ENCODE data around the gene ZNF584.
A peak's percentile ranks its signal among the peaks of the same experiment; 100 is the strongest.
"Not testable (repeated sequence)": the region's sequence is repeated elsewhere in the genome, so short reads cannot be mapped to it uniquely, and the experiment has no call there.

ZNF584 gene

DNA sequence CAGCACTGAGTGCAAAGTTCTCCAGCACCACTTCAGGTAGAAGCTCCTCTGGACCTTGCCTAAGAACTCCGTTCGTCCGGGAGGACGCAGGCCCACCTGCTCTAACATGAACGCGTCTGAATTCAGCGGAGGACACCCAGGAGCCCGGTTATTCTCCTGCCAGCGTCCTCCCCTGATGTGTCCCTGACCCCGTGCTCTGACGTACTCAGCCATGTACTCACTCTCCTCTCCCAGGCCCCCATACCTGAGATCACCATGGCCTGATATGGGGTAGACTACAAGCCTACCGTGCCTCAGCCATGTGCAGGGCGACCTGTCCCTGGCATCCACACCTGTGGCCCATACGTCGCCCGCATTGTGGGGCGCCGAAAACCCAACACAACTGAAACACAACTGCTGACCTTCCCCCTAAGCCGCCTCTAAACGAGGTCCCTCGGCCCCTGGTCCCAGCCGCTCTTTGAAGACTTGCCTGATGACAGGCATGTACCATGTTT, 744 bp upstream of the ZNF584 start:
- DNase-seq, result no peak

DNA sequence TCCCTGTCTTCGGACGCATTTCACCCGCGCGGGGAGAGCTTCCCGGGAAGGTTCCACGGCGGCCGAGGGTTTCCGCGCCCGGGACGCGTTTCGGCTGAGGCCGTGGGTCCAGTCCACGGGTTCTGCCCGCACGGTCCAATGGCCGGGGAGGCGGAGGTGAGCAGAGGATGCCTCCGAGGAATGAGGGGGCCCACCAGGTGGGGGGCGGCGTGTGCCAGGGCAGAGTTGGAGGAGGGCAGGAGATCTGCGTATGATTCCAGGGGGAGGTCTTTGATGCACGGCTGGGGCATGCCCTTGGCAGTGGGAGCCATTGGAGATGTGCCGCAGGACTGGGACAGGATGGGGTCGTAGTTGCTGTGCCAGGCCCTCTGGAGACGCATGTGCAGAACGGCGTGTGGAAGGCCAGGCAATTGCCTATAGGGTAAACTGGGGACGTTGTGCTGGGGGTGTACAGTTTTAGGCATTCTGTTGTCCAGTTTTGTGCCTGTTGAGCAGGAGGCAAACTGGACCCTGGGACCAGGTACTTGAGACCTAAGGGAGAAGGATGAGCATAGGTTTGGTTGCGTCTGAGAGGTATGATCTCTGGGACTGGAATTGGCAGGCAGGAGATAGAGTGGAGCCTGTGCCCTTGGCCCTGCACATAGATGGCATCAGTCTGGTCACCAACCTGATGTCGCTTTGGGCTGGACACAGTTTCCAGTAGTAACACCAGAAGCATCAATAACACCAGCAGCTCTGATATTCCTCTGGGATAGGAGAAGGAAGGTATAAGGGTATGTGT, 751 bp downstream of the ZNF584 start:
- DNase-seq, result peak; percentile 14

DNA sequence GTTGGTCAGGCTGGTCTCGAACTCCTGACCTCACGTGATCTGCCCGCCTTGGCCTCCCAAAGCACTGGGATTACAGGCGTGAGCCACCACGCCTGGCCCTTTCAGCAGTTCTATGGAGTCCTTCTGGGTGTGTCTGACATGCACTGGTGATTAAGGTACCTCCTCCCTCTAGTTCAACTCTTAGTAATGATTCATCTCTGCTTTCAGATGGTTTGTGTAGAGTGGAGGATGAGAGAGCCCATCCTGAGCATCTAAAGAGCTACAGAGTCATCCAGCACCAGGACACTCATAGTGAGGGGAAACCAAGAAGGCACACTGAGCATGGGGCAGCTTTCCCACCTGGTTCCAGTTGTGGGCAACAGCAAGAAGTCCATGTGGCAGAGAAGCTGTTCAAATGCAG, 8.2 kb downstream of the ZNF584 start:
- no peak for DNase-seq

DNA sequence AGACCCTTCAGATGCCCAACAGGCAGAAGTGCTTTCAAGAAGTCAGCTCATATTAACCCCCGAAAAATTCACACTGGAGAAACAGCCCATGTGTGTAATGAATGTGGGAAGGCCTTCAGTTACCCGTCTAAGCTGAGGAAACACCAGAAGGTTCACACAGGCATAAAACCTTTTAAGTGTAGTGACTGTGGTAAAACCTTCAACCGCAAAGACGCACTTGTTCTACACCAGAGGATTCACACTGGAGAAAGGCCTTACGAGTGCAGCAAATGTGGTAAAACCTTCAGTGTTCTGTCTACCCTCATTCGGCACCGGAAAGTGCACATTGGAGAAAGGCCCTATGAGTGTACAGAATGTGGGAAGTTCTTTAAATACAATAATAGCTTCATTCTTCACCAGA, 8.6 kb downstream of the ZNF584 start:
- no peak for DNase-seq

DNA sequence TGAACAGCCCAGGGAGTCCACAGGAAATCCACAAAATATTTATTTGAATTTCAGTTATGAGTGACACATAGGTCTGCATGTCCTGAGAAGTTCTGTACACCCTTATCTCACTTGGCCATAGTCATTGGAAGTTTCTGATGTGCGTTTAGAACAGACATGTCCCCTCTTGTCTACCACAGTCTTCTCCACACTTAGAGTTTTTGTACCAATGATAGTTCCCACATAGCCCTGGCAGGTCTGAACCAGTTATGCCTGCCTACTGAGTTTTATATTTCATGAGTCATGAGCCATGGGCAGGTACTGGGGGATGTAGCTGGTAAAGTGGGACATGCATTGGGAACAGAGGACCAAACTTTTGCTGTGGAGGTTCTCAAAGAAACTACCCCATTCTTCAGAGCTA, 20.2 kb downstream of the ZNF584 start:
- no peak for DNase-seq

DNA sequence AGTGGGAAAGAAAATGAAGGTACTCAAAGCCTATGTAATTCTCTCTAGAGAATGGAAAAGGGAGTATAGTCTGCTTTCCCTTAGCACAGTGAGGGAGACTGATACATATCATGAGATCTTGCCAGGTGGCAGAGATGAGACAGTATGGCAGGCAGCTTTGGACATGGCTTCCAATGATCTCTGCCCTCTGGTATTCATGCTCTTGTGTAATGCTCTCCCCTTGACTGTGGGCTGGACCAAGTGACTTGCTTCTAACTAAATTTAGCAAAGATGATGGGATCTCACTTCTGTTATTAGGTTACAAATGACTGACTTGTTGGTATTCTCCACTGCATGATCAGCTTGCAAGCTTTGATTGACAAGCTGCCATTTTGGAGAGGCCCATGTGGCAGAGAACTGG, 21.3 kb downstream of the ZNF584 start:
- DNase-seq, result no peak

DNA sequence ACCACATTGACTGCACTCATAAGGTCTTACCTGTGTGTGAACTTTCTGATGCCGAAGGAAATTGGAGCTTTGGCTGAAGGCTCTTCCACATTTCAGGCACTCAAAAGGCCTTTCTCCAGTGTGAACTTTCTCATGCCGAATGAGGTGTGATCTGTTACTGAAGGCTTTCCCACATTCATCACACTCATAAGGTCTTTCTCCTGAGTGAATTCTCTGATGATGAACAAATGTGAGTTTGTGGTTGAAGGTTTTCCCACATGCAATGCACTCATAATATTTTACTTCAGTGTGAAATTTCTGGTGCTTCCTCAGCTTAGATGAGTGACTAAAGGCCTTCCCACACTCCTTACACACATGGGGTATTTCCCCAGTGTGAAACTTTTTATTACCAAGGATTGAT, 25.8 kb downstream of the ZNF584 start:
- no peak for DNase-seq

DNA sequence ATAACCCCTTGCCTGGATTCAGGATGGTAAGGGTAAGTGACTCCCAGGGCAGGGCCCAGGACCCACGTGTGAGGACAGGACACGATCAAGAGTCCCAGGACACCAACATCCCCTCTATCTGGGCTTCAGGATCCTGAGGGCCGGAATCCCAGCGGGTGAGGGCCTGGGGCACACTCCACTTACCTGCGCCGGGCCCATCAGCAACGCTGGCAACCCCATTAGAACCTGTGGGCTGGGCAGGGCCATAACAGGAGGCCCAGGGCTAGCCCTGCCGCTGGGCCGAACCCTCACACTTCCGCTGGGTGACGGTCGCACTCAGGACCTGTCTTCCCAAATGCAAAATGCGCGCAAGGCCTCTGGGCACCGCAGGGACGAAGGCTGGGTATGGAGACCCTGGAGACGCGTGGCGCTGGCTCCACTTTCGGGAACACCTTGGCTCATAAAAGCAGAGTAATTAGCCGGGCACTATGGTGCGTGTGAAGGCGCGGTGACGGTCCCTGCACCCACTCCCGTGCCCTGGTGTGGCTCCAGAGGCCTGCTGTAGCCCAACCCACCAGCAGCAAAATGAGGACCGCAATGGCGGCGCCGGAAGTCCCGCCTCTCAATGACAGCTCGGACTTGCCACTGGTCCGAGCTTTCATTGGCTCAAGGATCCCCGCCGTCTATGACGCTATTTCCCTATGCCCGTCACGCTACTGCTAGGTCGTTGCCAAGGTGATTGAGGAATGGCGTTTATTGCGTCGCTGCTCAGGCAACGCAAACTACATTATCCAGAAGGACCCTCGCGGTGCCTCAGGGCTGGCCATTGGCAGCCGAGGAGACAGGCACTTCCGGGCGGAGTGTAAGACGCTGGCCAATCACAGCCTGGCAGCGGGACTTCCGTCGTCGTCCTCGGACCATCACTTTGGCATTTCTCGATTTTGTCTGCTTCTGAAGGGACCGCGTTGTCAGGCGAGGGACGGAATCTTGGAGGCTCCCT, 31.4 kb downstream of the ZNF584 start, which contains the start of gene ZNF132:
Gene ZNF132, minus strand, starts transcription at position 578 of the 979 bp plus-strand sequence. Its CDS starts 332 bp downstream, at position 246.
- peak; percentile 100 for DNase-seq

DNA sequence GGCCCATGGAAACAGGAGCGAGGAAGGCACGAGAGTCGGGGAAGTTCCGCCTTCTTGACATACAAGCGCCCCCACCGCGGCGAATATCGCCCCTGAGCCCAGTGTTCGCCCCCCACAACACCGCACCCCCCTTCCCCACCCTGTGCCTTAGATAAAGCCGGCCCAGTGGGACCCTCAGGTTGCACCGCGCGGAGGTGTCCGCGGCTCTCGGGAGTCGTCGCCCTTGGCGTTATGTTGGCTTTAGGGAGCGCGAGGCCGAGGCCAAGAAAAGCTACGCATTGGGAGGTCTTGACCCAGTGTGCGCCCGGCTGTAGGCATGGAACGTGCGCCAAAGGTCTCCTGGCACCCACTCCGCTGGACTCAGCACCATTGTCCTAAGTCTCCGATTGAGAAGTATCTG, 32.1 kb downstream of the ZNF584 start:
- DNase-seq, result no peak

DNA sequence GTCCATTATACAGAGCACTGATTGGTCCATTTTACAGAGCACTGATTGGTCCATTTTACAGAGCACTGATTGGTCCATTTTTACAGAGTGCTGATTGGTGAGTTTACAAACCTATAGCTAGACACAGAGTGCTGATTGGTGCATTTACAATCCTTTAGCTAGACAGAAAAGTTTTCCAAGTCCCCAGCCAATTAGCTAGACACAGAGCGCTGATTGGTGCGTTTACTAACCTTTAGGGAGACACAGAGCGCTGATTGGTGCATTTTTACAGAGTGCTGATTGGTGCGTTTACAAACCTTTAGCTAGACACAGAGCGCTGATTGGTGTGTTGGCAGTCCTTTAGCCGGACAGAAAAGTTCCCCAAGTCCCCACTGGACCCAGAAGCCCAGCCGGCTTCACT, 34.5 kb downstream of the ZNF584 start:
- not testable (repeated sequence) for DNase-seq

DNA sequence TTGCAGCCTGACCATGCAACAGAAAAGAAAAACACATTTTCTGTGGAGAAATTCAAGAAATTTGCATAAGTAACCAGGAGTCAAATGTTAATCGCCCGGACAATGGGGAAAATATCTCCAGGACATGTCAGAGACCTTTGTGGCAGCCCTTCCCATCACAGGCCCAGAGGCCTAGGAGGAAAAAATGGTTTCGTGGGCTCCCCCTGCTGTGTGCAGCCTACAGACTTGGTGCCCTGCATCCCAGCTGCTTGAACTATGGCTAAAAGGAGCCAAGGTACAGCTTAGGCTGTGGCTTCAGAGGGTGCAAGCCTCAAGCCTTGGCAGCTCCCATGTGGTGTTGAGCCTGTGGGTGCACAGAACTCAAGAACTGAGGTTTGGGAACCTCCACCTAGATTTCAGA, 40.4 kb downstream of the ZNF584 start:
- not testable (repeated sequence) for DNase-seq

DNA sequence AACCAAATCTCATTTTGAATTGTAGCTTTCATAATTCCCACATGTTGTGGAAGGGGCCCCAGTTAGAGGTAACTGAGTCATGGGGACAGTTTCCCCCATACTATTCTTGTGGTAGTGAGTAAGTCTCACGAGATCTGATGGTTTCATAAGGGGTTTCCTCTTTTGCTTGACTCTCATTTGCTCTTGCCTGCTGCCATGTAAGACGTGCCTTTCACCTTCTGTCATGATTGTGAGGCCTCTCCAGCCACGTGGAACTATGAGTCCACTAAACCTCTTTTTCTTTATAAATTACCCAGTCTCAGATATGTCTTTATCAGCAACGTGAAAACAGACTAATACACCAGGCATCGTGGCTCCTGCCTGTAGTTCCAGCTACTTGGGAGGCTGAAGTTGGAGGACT, 41.5 kb downstream of the ZNF584 start:
- not testable (repeated sequence) for DNase-seq

DNA sequence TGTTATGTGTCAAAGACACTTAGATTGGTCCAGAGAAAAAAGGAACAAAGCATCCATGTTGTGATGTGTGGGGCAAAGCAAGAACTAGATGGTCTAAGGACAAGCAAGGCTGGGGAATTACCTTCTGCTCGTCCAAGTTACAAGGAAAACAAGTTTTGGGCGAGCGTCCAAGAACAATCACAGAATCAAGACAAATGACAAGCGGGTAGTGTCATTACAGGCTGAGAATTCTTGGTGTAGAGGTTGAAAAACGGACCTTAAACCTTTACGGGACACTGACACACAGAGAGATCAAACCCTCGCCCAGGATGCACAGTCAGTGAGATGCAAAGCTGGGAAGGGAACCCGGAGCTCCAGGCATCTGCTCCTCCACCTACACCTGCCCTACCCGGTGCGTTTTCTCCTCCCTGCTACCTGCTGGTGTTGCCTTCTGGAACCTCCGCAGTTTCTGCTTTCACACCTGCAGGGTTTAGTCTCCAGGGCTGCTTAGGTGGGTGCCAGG, 42.5 kb downstream of the ZNF584 start:
- peak; percentile 64 for DNase-seq

DNA sequence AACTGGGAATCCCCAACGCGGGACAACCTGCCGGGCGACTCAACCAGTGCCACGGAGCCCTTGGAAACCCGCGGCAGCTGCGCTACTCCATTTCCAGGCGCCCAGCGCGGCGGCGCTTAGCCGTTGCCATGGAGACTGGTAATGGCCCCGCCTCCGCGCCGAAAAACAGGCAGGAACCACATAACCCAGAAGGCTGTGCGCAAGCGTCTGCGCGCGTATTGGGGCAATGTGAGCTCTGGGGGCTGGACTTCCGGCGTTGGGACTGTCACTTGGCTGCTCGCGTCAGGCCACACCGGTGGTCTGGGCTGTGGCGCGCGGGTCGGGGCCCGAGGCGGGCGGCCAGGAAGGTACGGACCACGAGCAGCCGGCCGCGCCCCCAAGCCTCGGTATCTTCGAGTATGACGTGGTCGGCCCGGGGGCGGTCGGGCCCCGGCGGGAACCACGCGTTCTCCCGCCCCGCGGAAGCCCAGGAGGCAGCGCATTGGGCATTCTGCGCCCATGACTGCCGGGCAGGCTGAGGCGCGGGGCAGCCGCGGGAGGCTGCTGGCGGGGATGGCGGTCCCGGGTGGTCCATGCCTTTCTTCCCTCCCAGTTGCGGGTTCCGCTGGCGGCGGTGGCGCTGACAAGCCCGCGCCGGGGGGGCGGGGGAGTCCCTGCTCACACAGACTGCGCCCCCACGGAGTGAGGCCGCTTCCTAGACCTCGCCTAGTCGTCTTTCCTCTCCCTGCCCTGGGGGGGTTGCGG, 43.1 kb downstream of the ZNF584 start, which contains the start of gene ZNF324B:
Gene ZNF324B, plus strand, starts transcription at position 265 of the 744 bp plus-strand sequence. CDS start 2,080 bp downstream, outside the sequence.
- DNase-seq, result peak; percentile 99

DNA sequence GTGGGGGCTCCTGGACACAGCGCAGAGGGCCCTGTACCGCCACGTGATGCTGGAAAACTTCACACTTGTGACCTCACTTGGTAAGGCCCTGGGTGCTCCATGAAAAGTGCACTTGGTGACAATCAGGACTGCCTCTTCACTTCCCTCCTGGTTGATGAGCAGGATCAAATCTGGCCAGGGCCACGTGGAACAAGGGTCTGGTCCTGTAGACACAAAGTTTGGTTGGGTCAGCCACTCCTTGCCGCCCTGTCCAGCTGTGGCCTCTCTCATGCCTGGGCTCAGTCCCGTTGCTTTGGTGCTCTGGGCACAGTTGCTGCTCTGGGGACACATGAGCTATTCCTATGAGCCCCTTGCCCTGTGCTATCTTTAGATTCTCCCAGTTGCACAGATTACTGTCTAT, 45.3 kb downstream of the ZNF584 start:
- DNase-seq, result no peak

DNA sequence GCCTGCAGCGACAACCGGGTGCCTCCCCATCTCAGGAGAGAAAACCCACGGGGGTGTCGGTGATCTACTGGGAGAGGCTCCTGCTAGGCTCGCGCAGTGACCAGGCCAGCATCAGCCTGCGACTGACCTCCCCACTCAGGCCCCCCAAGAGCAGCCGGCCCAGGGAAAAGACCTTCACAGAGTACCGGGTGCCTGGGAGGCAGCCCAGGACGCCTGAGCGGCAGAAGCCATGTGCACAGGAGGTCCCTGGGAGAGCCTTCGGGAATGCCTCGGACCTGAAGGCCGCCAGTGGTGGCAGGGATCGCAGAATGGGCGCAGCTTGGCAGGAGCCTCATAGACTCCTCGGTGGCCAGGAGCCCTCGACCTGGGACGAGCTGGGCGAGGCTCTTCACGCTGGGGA, 46.9 kb downstream of the ZNF584 start:
- no peak for DNase-seq

DNA sequence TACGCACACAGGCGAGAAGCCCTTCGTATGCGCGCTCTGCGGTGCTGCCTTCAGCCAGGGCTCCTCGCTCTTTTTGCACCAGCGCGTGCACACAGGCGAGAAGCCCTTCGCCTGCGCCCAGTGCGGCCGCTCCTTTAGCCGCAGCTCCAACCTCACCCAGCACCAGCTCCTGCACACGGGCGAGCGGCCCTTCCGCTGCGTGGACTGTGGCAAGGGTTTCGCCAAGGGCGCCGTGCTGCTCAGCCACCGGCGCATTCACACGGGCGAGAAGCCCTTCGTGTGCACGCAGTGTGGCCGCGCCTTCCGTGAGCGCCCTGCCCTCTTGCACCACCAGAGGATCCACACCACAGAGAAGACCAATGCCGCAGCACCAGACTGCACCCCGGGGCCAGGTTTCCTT, 47.7 kb downstream of the ZNF584 start:
- DNase-seq, result no peak

DNA sequence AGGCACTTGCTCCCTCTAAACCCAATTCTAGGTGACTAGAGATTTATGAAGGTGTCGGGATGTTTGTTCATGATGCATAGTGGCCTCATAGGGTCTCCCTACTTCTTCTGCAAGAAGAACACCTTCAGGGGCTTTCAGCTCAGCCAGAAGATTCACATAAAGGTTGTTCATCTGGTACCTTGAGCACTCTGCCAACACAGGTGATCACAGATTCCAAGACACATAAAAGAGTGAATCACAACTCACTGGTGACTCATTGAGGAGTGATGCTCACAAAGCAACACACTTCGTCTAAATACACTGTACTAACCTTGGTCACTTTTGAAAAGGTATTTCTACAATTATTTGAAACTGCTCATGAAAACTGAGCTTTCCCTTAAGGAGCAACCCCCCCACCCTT, 51.6 kb downstream of the ZNF584 start:
- no peak for DNase-seq

DNA sequence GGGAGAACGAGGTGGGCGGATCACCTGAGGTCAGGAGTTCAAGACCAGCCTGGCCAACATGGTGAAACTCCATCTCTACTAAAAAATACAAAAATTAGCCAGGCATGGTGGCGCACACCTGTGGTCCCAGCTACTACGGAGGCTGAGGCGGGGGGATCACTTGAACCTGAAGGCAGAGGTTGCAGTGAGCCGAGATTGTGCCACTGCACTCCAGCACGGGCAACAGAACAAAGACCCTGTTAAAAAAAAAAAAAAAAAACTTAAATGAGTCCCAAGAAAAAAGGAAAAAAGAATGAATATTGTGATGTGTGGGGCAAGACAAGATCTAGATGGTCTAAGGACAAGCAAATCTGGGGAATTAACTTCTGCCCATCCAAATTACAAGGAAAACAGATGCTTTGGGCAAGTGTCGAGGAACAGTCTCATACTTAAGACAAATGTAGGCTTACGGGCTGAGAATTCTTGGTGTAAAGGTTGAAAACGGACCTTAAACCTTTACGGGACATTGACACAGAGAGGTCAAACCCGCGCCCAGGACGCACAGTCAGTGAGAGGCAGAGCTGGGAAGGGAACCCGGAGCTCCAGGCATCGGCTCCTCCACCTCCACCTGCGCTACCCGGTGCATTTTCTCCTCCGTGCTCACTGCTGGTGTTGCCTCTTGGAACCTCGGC, 57.8 kb downstream of the ZNF584 start:
- no peak for DNase-seq

DNA sequence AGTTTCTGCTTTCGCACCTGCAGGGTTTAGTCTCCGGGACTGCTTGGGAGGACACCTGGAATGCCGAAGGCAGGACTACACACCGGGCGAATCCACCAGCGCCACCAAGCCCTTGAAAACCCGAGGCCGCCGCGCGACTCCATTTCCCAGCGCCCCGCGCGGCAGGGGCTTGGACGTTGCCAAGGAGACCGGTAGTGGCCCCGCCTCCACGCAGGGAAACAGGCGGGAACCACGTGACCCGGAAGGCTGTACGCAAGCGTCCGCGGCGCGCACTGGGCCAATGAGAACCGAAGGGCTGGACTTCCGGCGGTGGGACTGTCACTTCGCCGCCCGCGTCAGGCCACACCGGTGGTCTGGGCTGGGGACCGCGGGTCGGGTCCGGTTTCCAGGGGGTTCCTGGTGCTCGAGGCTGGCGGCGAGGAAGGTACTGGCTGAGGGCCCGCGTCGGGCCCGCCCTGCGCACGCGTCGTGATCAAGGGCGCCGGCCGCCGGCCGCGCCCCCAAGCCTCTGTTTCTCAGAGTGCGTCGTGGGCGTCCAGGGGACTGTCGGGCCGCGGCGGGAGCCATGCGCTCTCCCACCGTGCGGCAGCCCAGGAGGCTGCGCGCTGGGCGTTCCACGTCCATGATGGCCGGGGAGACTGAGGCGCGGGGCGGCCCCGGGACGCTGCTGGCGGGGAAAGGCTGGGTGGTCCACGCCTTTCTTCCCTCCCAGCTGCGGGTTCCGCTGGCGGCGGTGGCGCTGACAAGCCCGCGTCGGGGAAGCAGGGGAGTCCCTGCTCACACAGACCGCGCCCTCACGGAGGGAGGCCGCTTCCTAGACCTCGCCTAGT, 58.5 kb downstream of the ZNF584 start, which contains the start of gene ZNF324:
Gene ZNF324, plus strand, starts transcription at position 321 of the 830 bp plus-strand sequence. CDS start 2,106 bp downstream, outside the sequence.
- DNase-seq, result peak; percentile 99
